Erythroblast (primary cell): ENCODE results near the gene SLC35E4.
"Not testable (repeated sequence)": the region's sequence is repeated elsewhere in the genome, so short reads cannot be mapped to it uniquely, and the experiment has no call there.

Source experiments
- DNase-seq, 2 experiments: peaks; one replicate each; lab custom pipeline; 2025; lab: John Stamatoyannopoulos, UW
- GATA1 ChIP-seq: IDR thresholded peaks from 2 replicates; pipeline ENCODE4 v1.6.1; 2011; ENCODE audit warnings: low read depth, mild to moderate bottlenecking, control low read depth, low read length, moderate library complexity
- POLR2A ChIP-seq: IDR thresholded peaks from 2 replicates; pipeline ENCODE4 v1.6.1; 2011; ENCODE audit warnings: mild to moderate bottlenecking, low read length

SLC35E4 gene, protein sequence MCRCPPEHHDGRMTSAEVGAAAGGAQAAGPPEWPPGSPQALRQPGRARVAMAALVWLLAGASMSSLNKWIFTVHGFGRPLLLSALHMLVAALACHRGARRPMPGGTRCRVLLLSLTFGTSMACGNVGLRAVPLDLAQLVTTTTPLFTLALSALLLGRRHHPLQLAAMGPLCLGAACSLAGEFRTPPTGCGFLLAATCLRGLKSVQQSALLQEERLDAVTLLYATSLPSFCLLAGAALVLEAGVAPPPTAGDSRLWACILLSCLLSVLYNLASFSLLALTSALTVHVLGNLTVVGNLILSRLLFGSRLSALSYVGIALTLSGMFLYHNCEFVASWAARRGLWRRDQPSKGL

DNA sequence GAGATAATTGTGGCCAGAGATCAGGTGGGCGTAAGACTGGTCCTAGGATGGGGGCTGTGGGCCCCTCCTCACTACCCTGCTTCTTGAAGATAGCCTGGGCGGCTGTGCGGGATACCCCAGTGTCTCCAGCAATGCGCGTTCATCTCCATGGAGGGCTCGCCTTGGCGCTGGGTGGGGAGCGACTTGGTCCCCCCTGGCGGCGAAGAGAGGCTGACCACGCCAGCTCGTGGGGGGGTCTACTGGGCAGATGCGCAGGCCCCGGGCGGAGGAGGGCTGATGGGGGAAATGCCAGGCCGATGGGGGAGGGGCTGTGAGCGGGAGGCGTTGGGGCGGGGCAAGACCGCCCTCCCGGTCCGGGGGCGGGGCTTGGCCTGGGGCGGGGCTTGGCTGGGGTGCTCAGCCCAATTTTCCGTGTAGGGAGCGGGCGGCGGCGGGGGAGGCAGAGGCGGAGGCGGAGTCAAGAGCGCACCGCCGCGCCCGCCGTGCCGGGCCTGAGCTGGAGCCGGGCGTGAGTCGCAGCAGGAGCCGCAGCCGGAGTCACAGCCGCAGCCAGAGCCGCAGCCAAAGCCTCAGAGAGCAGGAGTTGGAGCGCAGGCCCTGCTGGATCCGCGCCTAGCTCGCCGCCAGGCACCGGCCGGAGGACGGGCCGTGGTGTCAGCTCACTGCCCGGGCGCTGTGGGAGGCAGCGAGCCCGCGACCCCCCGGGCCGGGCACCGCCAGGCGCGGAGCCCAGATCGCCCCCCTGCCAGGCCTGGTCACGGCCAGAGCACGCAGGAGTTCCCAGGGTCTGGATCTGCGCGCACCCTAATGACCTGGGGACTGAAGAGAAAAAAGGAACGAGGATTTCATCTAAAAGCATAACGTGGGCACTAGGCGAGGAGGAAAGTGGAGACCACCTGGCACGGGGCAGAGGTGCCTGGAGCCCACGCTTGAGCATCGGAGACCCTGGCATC is at the start of gene SLC35E4:
TSS of gene SLC35E4 (plus strand) at position 509 of the 953 bp plus-strand sequence. CDS start 670 bp downstream, outside the sequence.
- TF ChIP-seq GATA1 (no peak), POLR2A (peak; percentile 35)
- DNase-seq, result peak; percentile 90 to 96

DNA sequence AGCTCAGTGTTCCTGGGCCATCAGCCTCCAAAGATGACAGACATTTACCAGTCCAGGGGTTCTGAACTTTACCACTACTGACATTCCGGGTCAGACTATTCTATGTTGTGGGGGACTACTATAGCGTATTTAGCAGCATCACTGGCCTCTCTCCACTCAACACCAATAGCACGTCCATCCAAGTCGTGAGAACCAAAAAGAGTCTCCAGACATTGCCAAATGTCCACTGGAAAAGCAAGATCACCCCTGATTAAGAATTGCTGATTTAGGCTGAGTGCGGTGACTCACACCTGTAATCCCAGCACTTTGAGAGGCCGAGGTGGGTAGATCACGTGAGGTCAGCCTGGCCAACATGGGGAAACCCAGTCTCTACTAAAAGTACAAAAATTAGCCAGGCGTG is 49.2 kb upstream of the SLC35E4 start:
- TF ChIP-seq GATA1 (no peak), POLR2A (no peak)
- no peak for DNase-seq

- TF ChIP-seq GATA1, result no peak
- no peak for TF ChIP-seq POLR2A
- DNase-seq, result peak; percentile 74 to 78
These were observed 44.4 kb upstream of the SLC35E4 start for GRCh38 chr22:30591191-30591587.

DNA sequence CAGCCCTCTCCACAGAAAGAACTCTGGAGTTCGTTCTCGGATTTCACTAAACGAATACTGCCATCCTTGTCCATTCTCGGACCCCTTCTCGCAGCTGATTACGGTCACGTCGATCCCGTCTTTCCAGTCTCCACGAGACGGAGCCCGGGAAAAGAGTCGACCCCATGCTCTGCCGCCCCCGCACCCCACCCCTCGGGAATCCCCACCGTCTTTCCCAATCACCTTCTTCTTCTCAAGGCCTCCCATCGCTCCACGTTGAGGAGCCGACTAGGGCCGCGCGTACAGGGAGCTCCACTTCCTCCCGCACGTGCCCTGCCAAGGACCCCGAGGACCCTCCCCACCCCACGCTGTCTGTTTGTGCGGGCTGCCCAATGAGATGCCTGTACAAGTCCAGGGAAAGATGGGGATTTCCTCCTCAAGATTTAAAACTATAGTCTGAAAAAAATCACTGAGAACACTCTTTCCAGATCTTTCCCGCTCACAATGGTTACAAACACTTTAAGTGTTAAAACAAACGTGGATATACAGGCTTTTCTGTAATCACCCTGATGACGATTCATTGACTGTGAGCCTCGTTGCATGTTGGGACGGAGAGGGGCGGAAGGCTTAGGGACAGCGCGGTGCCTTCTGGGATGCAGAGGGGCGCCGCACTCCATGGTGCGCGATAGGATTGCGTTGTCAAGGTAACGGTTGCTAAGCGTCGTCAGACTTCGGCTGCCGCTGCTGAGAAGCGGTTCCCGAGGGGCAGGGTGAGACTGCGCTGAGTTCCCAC is 43.8 kb upstream of the SLC35E4 start, which contains the start of gene PES1:
TSS of gene PES1 (minus strand) at position 323 of the 772 bp plus-strand sequence. CDS start at position 246, 77 bp downstream.
- TF ChIP-seq GATA1 (no peak), POLR2A (peak; percentile 55)
- DNase-seq, result peak; percentile 99 to 100

GRCh38 chr22:30592360-30592713 is 43.2 kb upstream of the SLC35E4 start:
- DNase-seq, result not testable (repeated sequence)

- DNase-seq, result no peak
- TF ChIP-seq GATA1 (no peak), POLR2A (no peak)
These were observed 39.4 kb upstream of the SLC35E4 start for GRCh38 chr22:30596199-30596598.

DNA sequence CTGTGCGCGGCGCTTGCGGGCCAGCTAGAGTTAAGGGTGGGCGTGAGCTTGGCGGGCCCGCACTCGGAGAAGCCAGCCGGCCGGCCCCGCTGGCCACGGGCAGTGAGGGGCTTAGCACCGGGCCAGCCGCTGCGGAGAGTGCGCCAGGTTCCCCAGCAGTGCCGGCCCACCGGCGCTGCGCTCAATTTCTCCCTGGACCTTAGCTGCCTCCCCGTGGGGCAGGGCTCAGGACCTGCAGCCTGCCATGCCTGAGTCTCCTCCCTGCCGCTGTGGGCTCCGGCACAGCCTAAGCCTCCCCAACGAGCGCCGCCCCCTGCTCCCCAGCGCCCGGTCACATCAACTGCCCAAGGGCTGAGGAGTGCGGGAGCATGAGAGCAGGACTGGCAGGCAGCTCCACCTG is 38.7 kb upstream of the SLC35E4 start:
- TF ChIP-seq GATA1 (no peak), POLR2A (no peak)
- no peak for DNase-seq

GRCh38 chr22:30598986-30599385 is 36.6 kb upstream of the SLC35E4 start:
- TF ChIP-seq GATA1, result no peak
- no peak for TF ChIP-seq POLR2A
- DNase-seq, result no peak

DNA sequence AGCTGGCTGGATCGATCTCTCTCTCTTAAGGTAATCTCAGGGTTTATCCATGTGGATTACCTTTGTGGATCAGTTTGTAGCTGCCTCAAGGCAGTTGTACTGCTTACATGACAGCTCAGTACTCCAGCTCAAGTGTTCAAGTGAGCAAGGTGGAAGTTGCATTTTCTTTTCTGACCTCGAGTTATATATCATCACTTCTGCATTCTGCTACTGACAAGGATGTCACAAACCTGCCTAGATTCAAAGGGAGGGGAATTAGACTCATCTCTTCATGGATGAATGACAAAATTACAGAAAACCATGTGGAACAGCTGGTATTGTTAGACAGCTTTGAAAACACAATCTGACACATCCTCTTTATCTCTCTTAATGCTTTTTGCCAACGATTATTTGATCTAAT is 34.7 kb upstream of the SLC35E4 start:
- no peak for TF ChIP-seq POLR2A
- TF ChIP-seq GATA1, result no peak
- DNase-seq, result no peak

DNA sequence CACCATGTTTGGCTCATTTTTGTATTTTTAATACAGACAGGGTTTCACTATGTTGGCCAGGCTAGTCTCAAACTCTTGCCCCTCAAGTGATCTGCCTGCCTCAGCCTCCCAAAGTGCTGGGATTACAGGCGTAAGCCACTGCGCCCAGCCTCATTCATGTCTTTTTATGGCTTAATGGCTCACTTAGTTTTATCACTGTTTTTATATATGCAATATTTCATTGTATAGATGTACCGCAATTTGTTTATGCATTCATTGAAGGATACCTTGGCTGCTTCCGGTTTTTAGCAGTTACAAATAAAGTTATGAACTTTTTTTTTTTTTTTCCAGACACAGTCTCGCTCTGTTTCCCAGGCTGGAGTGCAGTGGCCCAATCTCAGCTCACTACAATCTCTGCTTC is 34.1 kb upstream of the SLC35E4 start:
- DNase-seq, result no peak
- TF ChIP-seq POLR2A (no peak), GATA1 (no peak)

GRCh38 chr22:30602049-30602448 is 33.5 kb upstream of the SLC35E4 start:
- DNase-seq, result peak; percentile 57 to 61
- no peak for TF ChIP-seq POLR2A
- no peak for TF ChIP-seq GATA1

DNA sequence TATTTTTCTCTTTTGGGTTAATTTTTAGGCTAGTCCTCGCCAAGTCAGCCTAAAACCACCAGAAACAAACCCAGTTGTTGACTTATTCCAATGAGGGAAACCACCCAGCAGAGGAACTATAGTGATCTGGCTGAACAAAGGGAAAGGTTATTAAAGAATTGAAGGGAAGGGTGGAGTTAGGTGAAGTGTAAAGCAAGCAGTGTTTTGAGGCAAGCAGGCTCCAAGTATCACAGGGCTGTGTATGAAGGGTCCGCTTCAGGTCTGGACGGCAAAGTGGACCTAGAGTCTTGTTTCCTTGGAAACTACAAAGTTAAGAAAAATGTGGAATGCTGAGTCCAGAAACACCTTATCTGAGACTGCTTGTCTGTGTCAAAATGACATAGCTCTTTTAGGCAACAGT is 31.8 kb upstream of the SLC35E4 start:
- DNase-seq, result no peak
- TF ChIP-seq POLR2A, result no peak
- no peak for TF ChIP-seq GATA1

DNA sequence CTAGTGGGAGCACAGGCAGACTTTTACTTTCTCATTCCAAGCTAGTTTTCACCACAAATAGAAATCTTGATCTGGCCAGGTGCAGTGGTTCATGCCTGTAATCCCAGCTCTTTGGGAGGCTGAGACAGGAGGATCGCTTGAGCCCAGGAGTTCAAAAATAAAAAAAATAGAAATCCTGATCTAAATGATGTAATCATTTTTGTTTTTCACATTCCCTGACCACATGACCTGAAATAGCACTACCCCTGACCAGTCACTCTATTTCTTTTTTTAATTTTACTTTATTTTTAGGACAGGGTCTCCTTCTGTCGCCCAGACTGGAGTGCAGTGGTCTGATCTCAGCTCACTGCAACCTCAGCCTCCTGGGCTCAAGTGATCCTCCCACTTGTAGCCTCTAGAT is 30.9 kb upstream of the SLC35E4 start:
- TF ChIP-seq POLR2A, result no peak
- TF ChIP-seq GATA1, result no peak
- no peak for DNase-seq
